Epithelial cell of esophagus (primary cell): ENCODE measurements around the gene DBP.
A peak's percentile ranks its signal among the peaks of the same experiment; 100 is the strongest.

ENCODE experiments used
- DNase-seq: peaks from one replicate; pipeline ENCODE4 v3.0.0; 2010; ENCODE audit warnings: low read depth
- H3K4me3 ChIP-seq: 2 replicates; pipeline ENCODE4 v1.5.1; 2011; ENCODE audit warnings: mild to moderate bottlenecking, low read length, control low read depth
- TF ChIP-seq, protein P1 (sequence below): IDR thresholded peaks from 2 replicates; pipeline ENCODE4 v1.5.1; 2011; ENCODE audit warnings: low read depth, mild to moderate bottlenecking, low read length, control low read depth, inconsistent platforms; ENCODE audit not compliant: insufficient read depth; ENCODE audit errors: missing control alignments

The DBP gene

GRCh38 chr19:48639483-48640375, 2.5 kb upstream of the DBP start:
- no peak overlapping the region for H3K4me3 ChIP-seq
- DNase-seq, result no peak
- TF ChIP-seq, protein P1, sequence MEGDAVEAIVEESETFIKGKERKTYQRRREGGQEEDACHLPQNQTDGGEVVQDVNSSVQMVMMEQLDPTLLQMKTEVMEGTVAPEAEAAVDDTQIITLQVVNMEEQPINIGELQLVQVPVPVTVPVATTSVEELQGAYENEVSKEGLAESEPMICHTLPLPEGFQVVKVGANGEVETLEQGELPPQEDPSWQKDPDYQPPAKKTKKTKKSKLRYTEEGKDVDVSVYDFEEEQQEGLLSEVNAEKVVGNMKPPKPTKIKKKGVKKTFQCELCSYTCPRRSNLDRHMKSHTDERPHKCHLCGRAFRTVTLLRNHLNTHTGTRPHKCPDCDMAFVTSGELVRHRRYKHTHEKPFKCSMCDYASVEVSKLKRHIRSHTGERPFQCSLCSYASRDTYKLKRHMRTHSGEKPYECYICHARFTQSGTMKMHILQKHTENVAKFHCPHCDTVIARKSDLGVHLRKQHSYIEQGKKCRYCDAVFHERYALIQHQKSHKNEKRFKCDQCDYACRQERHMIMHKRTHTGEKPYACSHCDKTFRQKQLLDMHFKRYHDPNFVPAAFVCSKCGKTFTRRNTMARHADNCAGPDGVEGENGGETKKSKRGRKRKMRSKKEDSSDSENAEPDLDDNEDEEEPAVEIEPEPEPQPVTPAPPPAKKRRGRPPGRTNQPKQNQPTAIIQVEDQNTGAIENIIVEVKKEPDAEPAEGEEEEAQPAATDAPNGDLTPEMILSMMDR, result no peak

- H3K4me3 ChIP-seq, result no peak overlapping the region
- TF ChIP-seq, protein P1, result no peak
- no peak for DNase-seq
Measured at GRCh38 chr19:48638831-48639381, 1.7 kb upstream of the DBP start.

DNA sequence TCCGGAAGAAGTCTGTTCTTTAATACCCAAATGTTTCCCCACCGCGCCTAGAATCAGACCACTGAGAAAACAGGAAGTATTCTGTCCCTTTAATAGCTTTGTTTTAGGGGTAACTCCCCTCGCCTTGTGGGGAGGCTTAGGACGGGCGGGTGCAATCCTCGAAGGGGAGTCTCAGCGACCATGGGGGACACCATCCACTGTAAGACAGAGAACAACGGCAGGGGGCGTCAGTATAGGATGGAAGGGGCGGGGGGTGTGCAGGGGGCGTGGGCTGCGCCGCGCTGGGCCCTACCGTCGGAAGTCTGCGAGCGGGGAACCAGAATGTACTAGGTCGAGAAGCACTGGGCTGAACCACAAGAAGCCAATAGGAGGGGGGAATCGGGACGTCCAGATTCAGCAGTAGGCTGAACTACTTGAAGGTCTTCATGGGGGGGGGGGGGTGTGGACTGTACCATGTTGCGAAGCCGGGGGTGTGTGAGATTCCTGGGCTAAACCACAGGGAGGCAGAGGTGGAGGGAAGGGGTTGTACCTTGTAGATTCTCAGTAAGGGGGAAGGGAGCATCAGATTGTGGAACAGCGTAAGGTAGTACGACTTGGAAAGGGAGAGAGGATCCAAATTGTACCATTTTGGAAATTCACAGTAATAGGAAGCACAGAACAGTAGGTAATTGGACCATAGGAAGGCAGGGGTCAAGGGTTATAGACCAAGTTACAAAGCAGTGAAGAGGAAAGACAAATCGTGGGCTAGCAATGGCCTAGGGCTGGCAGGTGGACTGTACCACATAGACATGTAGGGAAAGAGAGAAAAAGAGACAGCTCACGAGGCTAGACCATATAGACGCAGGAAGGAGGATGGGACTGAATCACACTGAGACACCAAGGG, 1.0 kb upstream of the DBP start:
- peak; percentile 93 for DNase-seq
- H3K4me3 ChIP-seq, result peak overlapping the region; percentile 83
- TF ChIP-seq, protein P1, result peak; percentile 24

- peak; percentile 99 for DNase-seq
- peak overlapping the region; percentile 83 for H3K4me3 ChIP-seq
- TF ChIP-seq, protein P1, result no peak
Measured at GRCh38 chr19:48637449-48637947, 319 bp upstream of the DBP start.

- no peak for DNase-seq
- TF ChIP-seq, protein P1, result no peak
- peak overlapping the region; percentile 83 for H3K4me3 ChIP-seq
Measured at GRCh38 chr19:48635966-48636858, 967 bp downstream of the DBP start.

DNA sequence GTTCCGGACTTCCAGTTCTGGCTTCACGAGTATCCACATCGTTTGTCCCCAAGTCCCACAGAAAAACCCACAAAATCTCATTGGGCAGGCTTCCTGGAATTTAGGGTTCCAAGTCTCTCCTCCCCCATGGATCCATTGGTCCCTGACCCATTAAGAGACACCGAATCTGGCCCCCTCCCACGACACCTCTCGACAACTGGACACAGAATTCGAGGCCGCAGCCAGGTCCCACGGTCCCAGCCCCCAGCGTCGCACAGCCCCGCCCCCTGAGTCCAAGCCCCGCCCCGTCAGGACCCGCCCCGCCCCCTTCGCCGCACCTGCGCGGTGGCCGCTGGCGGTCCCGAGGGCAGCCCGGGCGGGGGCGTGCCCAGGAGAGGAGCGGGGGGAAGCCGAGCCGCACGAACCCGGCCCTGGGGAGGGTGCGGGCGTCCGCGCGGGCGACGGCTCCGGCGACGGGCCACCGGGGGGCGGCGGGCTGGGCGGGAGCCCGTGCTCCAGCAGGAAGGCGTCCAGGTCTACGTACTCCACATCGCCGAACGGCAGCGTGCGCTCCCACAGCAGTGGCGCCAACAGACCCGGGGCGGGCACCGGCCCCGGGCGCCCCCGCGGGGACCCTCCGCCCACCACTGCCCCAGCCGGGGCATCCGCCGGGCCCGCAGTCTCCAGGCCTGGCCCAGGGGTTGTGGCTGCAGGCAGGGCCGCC, 1.8 kb downstream of the DBP start:
- peak overlapping the region; percentile 83 for H3K4me3 ChIP-seq
- DNase-seq, result peak; percentile 63
- TF ChIP-seq, protein P1, result no peak
